ENCODE results near the gene ANKRD29. TPM values are rescaled to one million over a fixed set of nuclear protein-coding genes. Genes with fewer than 3 reads are reported as not detected.
"Not testable (repeated sequence)": the region's sequence is repeated elsewhere in the genome, so short reads cannot be mapped to it uniquely, and the experiment has no call there.

The ANKRD29 gene
- total RNA-seq, 1 donor from 2014 or later = 9.2 TPM

- no peak for DNase-seq
Measured at GRCh38 chr18:23645568-23646175, 17.0 kb downstream of the ANKRD29 start.

GRCh38 chr18:23643815-23644490, 18.8 kb downstream of the ANKRD29 start:
- DNase-seq = no peak

- DNase-seq = no peak
Measured at GRCh38 chr18:23641937-23642666, 20.6 kb downstream of the ANKRD29 start.

- no peak for DNase-seq
Measured at GRCh38 chr18:23641143-23641720, 21.5 kb downstream of the ANKRD29 start.

- DNase-seq = no peak
Measured at GRCh38 chr18:23640052-23640451, 22.7 kb downstream of the ANKRD29 start.

- DNase-seq = not testable (repeated sequence)
Measured at GRCh38 chr18:23636433-23636832, 26.3 kb downstream of the ANKRD29 start.

GRCh38 chr18:23636071-23636399, 26.7 kb downstream of the ANKRD29 start:
- DNase-seq = no peak

- no peak for DNase-seq
Measured at GRCh38 chr18:23635283-23636070, 27.2 kb downstream of the ANKRD29 start.

- no peak for DNase-seq
Measured at GRCh38 chr18:23634692-23635091, 28.0 kb downstream of the ANKRD29 start.

- no peak for DNase-seq
Measured at GRCh38 chr18:23632615-23633014, 30.1 kb downstream of the ANKRD29 start.

GRCh38 chr18:23631746-23632145, 31.0 kb downstream of the ANKRD29 start:
- DNase-seq = peak; percentile 15

GRCh38 chr18:23631312-23631711, 31.4 kb downstream of the ANKRD29 start:
- DNase-seq = no peak

- no peak for DNase-seq
Measured at GRCh38 chr18:23629444-23629946, 33.2 kb downstream of the ANKRD29 start.

- DNase-seq = no peak
Measured at GRCh38 chr18:23627970-23628369, 34.7 kb downstream of the ANKRD29 start.

- no peak for DNase-seq
Measured at GRCh38 chr18:23627321-23627720, 35.4 kb downstream of the ANKRD29 start.

- DNase-seq = no peak
Measured at GRCh38 chr18:23626451-23627279, 36.0 kb downstream of the ANKRD29 start.

GRCh38 chr18:23623040-23623439, 39.7 kb downstream of the ANKRD29 start:
- no peak for DNase-seq

GRCh38 chr18:23619388-23619881, 43.3 kb downstream of the ANKRD29 start:
- peak; percentile 42 for DNase-seq

GRCh38 chr18:23618862-23619387, 43.8 kb downstream of the ANKRD29 start:
- DNase-seq = peak; percentile 24

GRCh38 chr18:23617412-23618014, 45.2 kb downstream of the ANKRD29 start:
- no peak for DNase-seq
